Effector memory CD8-positive, alpha-beta T cell (primary cell): Measurements from ENCODE around the gene TTC39C.
"Not testable (repeated sequence)": the region's sequence is repeated elsewhere in the genome, so short reads cannot be mapped to it uniquely, and the experiment has no call there.

Experiments used
- ATAC-seq: fragments of 150-1000 bp; cut with Tn5 transposase; replicated peaks from 2 replicates; pipeline ENCODE4 v1.10.0; 2021; ENCODE audit warnings: mild to moderate bottlenecking, moderate library complexity
- DNase-seq, 3 experiments: peaks; one replicate each; pipeline ENCODE4 v3.0.0; 2021
- H3K27ac Mint-ChIP-seq, 2 donors: one replicate each; pipeline ENCODE4 v1.8.0; 2022; ENCODE audit warnings: mild to moderate bottlenecking in 2 of 2, mixed read lengths in 2 of 2, moderate library complexity in 2 of 2
- H3K27me3 Mint-ChIP-seq, 2 donors: one replicate each; pipeline ENCODE4 v1.8.0; 2022; ENCODE audit warnings: mixed read lengths in 2 of 2
- H3K36me3 Mint-ChIP-seq: one replicate; pipeline ENCODE4 v1.8.0; 2022; ENCODE audit warnings: mild to moderate bottlenecking, moderate library complexity, mixed read lengths; ENCODE audit not compliant: insufficient read depth
- H3K4me1 Mint-ChIP-seq, 2 donors: one replicate each; pipeline ENCODE4 v1.8.0; 2022; ENCODE audit warnings: low read depth in 2 of 2, mixed read lengths in 2 of 2
- H3K4me3 Mint-ChIP-seq, 2 donors: one replicate each; pipeline ENCODE4 v1.8.0; 2022; ENCODE audit warnings: mild to moderate bottlenecking in 2 of 2, mixed read lengths in 2 of 2, moderate library complexity in 2 of 2
- H3K9me3 Mint-ChIP-seq, 2 donors: one replicate each; pipeline ENCODE4 v1.8.0; 2022; ENCODE audit warnings: mixed read lengths in 2 of 2

The TTC39C gene

GRCh38 chr18:24074757-24075156, 60.2 kb downstream of the TTC39C start:
- not testable (repeated sequence) for ATAC-seq, H3K27me3 Mint-ChIP-seq, H3K27ac Mint-ChIP-seq, DNase-seq, H3K4me3 Mint-ChIP-seq, H3K9me3 Mint-ChIP-seq
- H3K36me3 Mint-ChIP-seq, result peaks cover 79% of the 10 kb centered on the region
- peaks cover 33 to 38% of the 10 kb centered on the region in 2 donors for H3K4me1 Mint-ChIP-seq

GRCh38 chr18:24075767-24076597, 61.4 kb downstream of the TTC39C start:
- ATAC-seq (peak; percentile 93), DNase-seq (peak; percentile 14 to 24 (median 18))
- Mint-ChIP-seq H3K4me3 (peak overlapping the region; percentile 56 to 66), H3K4me1 (peaks cover 34 to 43% of the 10 kb centered on the region in 2 donors), H3K36me3 (peaks cover 80% of the 10 kb centered on the region), H3K9me3 (no peaks in the 10 kb centered on the region), H3K27me3 (no peaks in the 10 kb centered on the region), H3K27ac (peak overlapping the region; percentile 93 to 94)

- Mint-ChIP-seq H3K27ac (peak overlapping the region; percentile 93 to 94), H3K9me3 (no peaks in the 10 kb centered on the region), H3K27me3 (no peaks in the 10 kb centered on the region), H3K4me1 (peaks cover 34 to 43% of the 10 kb centered on the region in 2 donors), H3K36me3 (peaks cover 80% of the 10 kb centered on the region), H3K4me3 (peak overlapping the region in 1 of 2 donors; percentile 9)
- ATAC-seq (no peak), DNase-seq (no peak)
Measured at GRCh38 chr18:24076950-24077349, 62.4 kb downstream of the TTC39C start.

- peaks cover 80% of the 10 kb centered on the region for H3K36me3 Mint-ChIP-seq
- ATAC-seq, result no peak
- H3K27ac Mint-ChIP-seq, result peak overlapping the region; percentile 49 to 93
- H3K27me3 Mint-ChIP-seq, result no peaks in the 10 kb centered on the region
- peaks cover 33 to 38% of the 10 kb centered on the region in 2 donors for H3K4me1 Mint-ChIP-seq
- no peak overlapping the region for H3K4me3 Mint-ChIP-seq
- DNase-seq, result no peak
- H3K9me3 Mint-ChIP-seq, result no peaks in the 10 kb centered on the region
Measured at GRCh38 chr18:24078391-24078790, 63.8 kb downstream of the TTC39C start.

GRCh38 chr18:24080861-24081260, 66.3 kb downstream of the TTC39C start:
- peaks cover 83% of the 10 kb centered on the region for H3K36me3 Mint-ChIP-seq
- no peak overlapping the region for H3K4me3 Mint-ChIP-seq
- H3K27me3 Mint-ChIP-seq, result no peaks in the 10 kb centered on the region
- H3K4me1 Mint-ChIP-seq, result peaks cover 31% of the 10 kb centered on the region in 2 donors
- DNase-seq (no peak), ATAC-seq (peak; percentile 40)
- peak overlapping the region; percentile 59 to 64 for H3K27ac Mint-ChIP-seq
- H3K9me3 Mint-ChIP-seq, result no peaks in the 10 kb centered on the region

- Mint-ChIP-seq H3K27me3 (no peaks in the 10 kb centered on the region), H3K9me3 (no peaks in the 10 kb centered on the region), H3K4me3 (no peak overlapping the region), H3K4me1 (peaks cover 21 to 26% of the 10 kb centered on the region in 2 donors), H3K27ac (peak overlapping the region in 1 of 2 donors; percentile 65), H3K36me3 (peaks cover 89% of the 10 kb centered on the region)
- no peak for ATAC-seq
- no peak for DNase-seq
Measured at GRCh38 chr18:24083550-24083949, 69.0 kb downstream of the TTC39C start.

GRCh38 chr18:24086082-24086481, 71.5 kb downstream of the TTC39C start:
- no peak overlapping the region for H3K4me3 Mint-ChIP-seq
- no peaks in the 10 kb centered on the region for H3K27me3 Mint-ChIP-seq
- ATAC-seq, result no peak
- peaks cover 82% of the 10 kb centered on the region for H3K36me3 Mint-ChIP-seq
- no peak for DNase-seq
- H3K4me1 Mint-ChIP-seq, result peaks cover 23 to 27% of the 10 kb centered on the region in 2 donors
- no peaks in the 10 kb centered on the region for H3K9me3 Mint-ChIP-seq
- peak overlapping the region in 1 of 2 donors; percentile 8 for H3K27ac Mint-ChIP-seq

- H3K36me3 Mint-ChIP-seq, result peaks cover 71% of the 10 kb centered on the region
- peak overlapping the region; percentile 66 to 70 for H3K27ac Mint-ChIP-seq
- H3K27me3 Mint-ChIP-seq, result no peaks in the 10 kb centered on the region
Measured at GRCh38 chr18:24089076-24089475, 74.5 kb downstream of the TTC39C start.

GRCh38 chr18:24089515-24090337, 75.2 kb downstream of the TTC39C start:
- H3K27me3 Mint-ChIP-seq, result no peaks in the 10 kb centered on the region

More at GRCh38 chr18:24089076-24089475, 74.5 kb downstream of the TTC39C start:
- Mint-ChIP-seq H3K4me3 (no peak overlapping the region), H3K4me1 (peaks cover 29 to 37% of the 10 kb centered on the region in 2 donors), H3K9me3 (no peaks in the 10 kb centered on the region)
- no peak for ATAC-seq
- no peak for DNase-seq

GRCh38 chr18:24090876-24091275, 76.3 kb downstream of the TTC39C start:
- Mint-ChIP-seq H3K36me3 (peaks cover 64% of the 10 kb centered on the region), H3K9me3 (no peaks in the 10 kb centered on the region), H3K27me3 (no peaks in the 10 kb centered on the region), H3K27ac (peak overlapping the region; percentile 15 to 51), H3K4me3 (no peak overlapping the region), H3K4me1 (peaks cover 34 to 40% of the 10 kb centered on the region in 2 donors)
- DNase-seq, result no peak
- ATAC-seq, result no peak

More at GRCh38 chr18:24089515-24090337, 75.2 kb downstream of the TTC39C start:
- Mint-ChIP-seq H3K36me3 (peaks cover 64% of the 10 kb centered on the region), H3K27ac (peak overlapping the region; percentile 66 to 70), H3K9me3 (no peaks in the 10 kb centered on the region), H3K4me1 (peaks cover 35 to 44% of the 10 kb centered on the region in 2 donors), H3K4me3 (no peak overlapping the region)
- DNase-seq, result no peak
- ATAC-seq, result no peak

GRCh38 chr18:24094561-24094960, 80.0 kb downstream of the TTC39C start:
- no peaks in the 10 kb centered on the region for H3K9me3 Mint-ChIP-seq

GRCh38 chr18:24095976-24096375, 81.4 kb downstream of the TTC39C start:
- DNase-seq (no peak), ATAC-seq (no peak)
- no peak overlapping the region for H3K4me3 Mint-ChIP-seq
- H3K9me3 Mint-ChIP-seq, result no peaks in the 10 kb centered on the region
- H3K27ac Mint-ChIP-seq, result peak overlapping the region in 1 of 2 donors; percentile 70
- H3K4me1 Mint-ChIP-seq, result peaks cover 20 to 22% of the 10 kb centered on the region in 2 donors
- no peaks in the 10 kb centered on the region for H3K27me3 Mint-ChIP-seq
- peaks cover 46% of the 10 kb centered on the region for H3K36me3 Mint-ChIP-seq

More at GRCh38 chr18:24094561-24094960, 80.0 kb downstream of the TTC39C start:
- no peak overlapping the region for H3K4me3 Mint-ChIP-seq
- DNase-seq, result no peak
- ATAC-seq, result no peak
- no peaks in the 10 kb centered on the region for H3K27me3 Mint-ChIP-seq
- H3K4me1 Mint-ChIP-seq, result peaks cover 17 to 20% of the 10 kb centered on the region in 2 donors
- peak overlapping the region; percentile 26 to 70 for H3K27ac Mint-ChIP-seq
- peaks cover 45% of the 10 kb centered on the region for H3K36me3 Mint-ChIP-seq

- DNase-seq (no peak), ATAC-seq (no peak)
- H3K9me3 Mint-ChIP-seq, result no peaks in the 10 kb centered on the region
- peaks cover 54% of the 10 kb centered on the region for H3K36me3 Mint-ChIP-seq
- H3K4me3 Mint-ChIP-seq, result no peak overlapping the region
- H3K27me3 Mint-ChIP-seq, result no peaks in the 10 kb centered on the region
- peaks cover 22 to 25% of the 10 kb centered on the region in 2 donors for H3K4me1 Mint-ChIP-seq
- H3K27ac Mint-ChIP-seq, result peak overlapping the region in 1 of 2 donors; percentile 38
Measured at GRCh38 chr18:24103320-24104021, 88.9 kb downstream of the TTC39C start.
